Suprapubic skin (tissue), 4 donors: ENCODE data around the gene CNPPD1. TPM values are rescaled to one million over a fixed set of nuclear protein-coding genes. Genes with fewer than 3 reads are reported as not detected.

ENCODE experiments used
- DNase-seq, 2 donors: peaks; one replicate each; pipeline ENCODE4 v3.0.0-alpha.2; 2019; ENCODE audit warnings: low spot score in 2 of 2
- H3K27ac ChIP-seq: fragments of 200-600 bp; sonication (generic); one replicate; pipeline ENCODE4 v1.5.1; 2019
- H3K27me3 ChIP-seq: fragments of 200-600 bp; sonication (generic); one replicate; pipeline ENCODE4 v1.5.1; 2019
- H3K36me3 ChIP-seq: fragments of 200-600 bp; sonication (generic); one replicate; pipeline ENCODE4 v1.5.1; 2019
- H3K4me1 ChIP-seq: fragments of 200-600 bp; sonication (generic); one replicate; pipeline ENCODE4 v1.5.1; 2019
- H3K4me3 ChIP-seq: fragments of 200-600 bp; sonication (generic); one replicate; pipeline ENCODE4 v1.5.1; 2019; ENCODE audit warnings: mild to moderate bottlenecking
- H3K9me3 ChIP-seq: fragments of 200-600 bp; sonication (generic); one replicate; pipeline ENCODE4 v1.5.1; 2019
- CTCF ChIP-seq, 2 donors: fragments of 200-600 bp in 1 of 2; fragments of 450-650 bp in 1 of 2; sonication (generic) in 1 of 2; IDR thresholded peaks; one replicate each; pipeline ENCODE4 v1.5.1; 2016 to 2019; ENCODE audit warnings: antibody characterized with exemption in 2 of 2, mild to moderate bottlenecking in 1 of 2, moderate library complexity in 1 of 2
- EP300 ChIP-seq: sonication (generic); formaldehyde crosslinking; IDR thresholded peaks from one replicate; pipeline ENCODE4 v1.6.1; 2017; ENCODE audit warnings: antibody characterized with exemption
- POLR2A ChIP-seq, 2 donors: fragments of 450-650 bp; IDR thresholded peaks; one replicate each; pipeline ENCODE4 v1.6.1; 2017; ENCODE audit warnings: antibody characterized with exemption in 2 of 2, mild to moderate bottlenecking in 2 of 2, moderate library complexity in 2 of 2
- POLR2AphosphoS5 ChIP-seq, 3 donors: sonication (generic); formaldehyde crosslinking; IDR thresholded peaks; one replicate each; pipeline ENCODE4 v1.6.1; 2017; ENCODE audit warnings: antibody characterized with exemption in 3 of 3
- WGBS: methylation state at CpG from one replicate; pipeline ENCODE4 v1.1.5; 2018; 5-methylcytosine and 5-hydroxymethylcytosine counted together
- total RNA-seq, 4 donors: library from RNA; depleted of rRNA; stranded (reverse); fragments of >200 nt; gene quantifications; one replicate each; pipeline ENCODE4 v1.1.0, GENCODE V29; 2016

The CNPPD1 gene
- total RNA-seq, 4 donors from 2014 or later = 44.9 to 70.3 (median 53.0) TPM

- Histone ChIP-seq H3K4me3 (no peak overlapping the region), H3K27me3 (no peaks in the 10 kb centered on the region), H3K36me3 (peaks cover 57% of the 10 kb centered on the region), H3K9me3 (no peaks in the 10 kb centered on the region), H3K4me1 (peaks cover 35% of the 10 kb centered on the region), H3K27ac (no peak overlapping the region)
- WGBS = 78% methylated on average over 18 of the region's 27 CpGs
- TF ChIP-seq POLR2A (IDR thresholded peaks at IDR 0.05) (no peak), EP300 (no peak), CTCF (IDR thresholded peaks at IDR 0.05) (no peak), POLR2AphosphoS5 (IDR thresholded peaks at IDR 0.05) (no peak)
- DNase-seq = no peak
Observed at GRCh38 chr2:219215871-219216534, 39.3 kb upstream of the CNPPD1 start.

GRCh38 chr2:219214786-219215185 is 38.1 kb upstream of the CNPPD1 start:
- Histone ChIP-seq H3K27ac (no peak overlapping the region), H3K4me3 (no peak overlapping the region), H3K9me3 (no peaks in the 10 kb centered on the region), H3K36me3 (peaks cover 58% of the 10 kb centered on the region), H3K27me3 (no peaks in the 10 kb centered on the region), H3K4me1 (peaks cover 33% of the 10 kb centered on the region)
- no peak for TF ChIP-seq EP300
- TF ChIP-seq POLR2AphosphoS5 (IDR thresholded peaks at IDR 0.05) = no peak
- no peak for TF ChIP-seq POLR2A (IDR thresholded peaks at IDR 0.05)
- no peak for TF ChIP-seq CTCF (IDR thresholded peaks at IDR 0.05)
- WGBS = 93% methylated on average over 6 of the region's 6 CpGs
- DNase-seq = no peak

GRCh38 chr2:219214141-219214540 is 37.4 kb upstream of the CNPPD1 start:
- TF ChIP-seq POLR2A (IDR thresholded peaks at IDR 0.05) = no peak
- TF ChIP-seq POLR2AphosphoS5 (IDR thresholded peaks at IDR 0.05) = no peak
- TF ChIP-seq CTCF (IDR thresholded peaks at IDR 0.05) = no peak
- TF ChIP-seq EP300 = no peak
- no peak overlapping the region for H3K27ac ChIP-seq
- peaks cover 65% of the 10 kb centered on the region for H3K36me3 ChIP-seq
- H3K4me1 ChIP-seq = peaks cover 27% of the 10 kb centered on the region
- 97% methylated on average over 15 of the region's 15 CpGs for WGBS
- H3K4me3 ChIP-seq = no peak overlapping the region
- H3K27me3 ChIP-seq = no peaks in the 10 kb centered on the region
- no peak for DNase-seq
- no peaks in the 10 kb centered on the region for H3K9me3 ChIP-seq

- TF ChIP-seq POLR2AphosphoS5 (IDR thresholded peaks at IDR 0.05) = no peak
- TF ChIP-seq POLR2A (IDR thresholded peaks at IDR 0.05) = no peak
- no peak for TF ChIP-seq EP300
- no peak for TF ChIP-seq CTCF (IDR thresholded peaks at IDR 0.05)
- no peak overlapping the region for H3K27ac ChIP-seq
- peaks cover 70% of the 10 kb centered on the region for H3K36me3 ChIP-seq
- H3K4me1 ChIP-seq = peaks cover 23% of the 10 kb centered on the region
- 95% methylated on average over 10 of the region's 10 CpGs for WGBS
- no peak for DNase-seq
- H3K4me3 ChIP-seq = no peak overlapping the region
- H3K9me3 ChIP-seq = no peaks in the 10 kb centered on the region
- H3K27me3 ChIP-seq = no peaks in the 10 kb centered on the region
Observed at GRCh38 chr2:219213486-219214071, 36.9 kb upstream of the CNPPD1 start.

GRCh38 chr2:219213026-219213415 is 36.3 kb upstream of the CNPPD1 start:
- TF ChIP-seq CTCF (IDR thresholded peaks at IDR 0.05) (no peak), EP300 (no peak), POLR2AphosphoS5 (IDR thresholded peaks at IDR 0.05) (no peak), POLR2A (IDR thresholded peaks at IDR 0.05) (no peak)
- no peak overlapping the region for H3K27ac ChIP-seq
- H3K4me3 ChIP-seq = no peak overlapping the region
- DNase-seq = no peak
- peaks cover 75% of the 10 kb centered on the region for H3K36me3 ChIP-seq
- no peaks in the 10 kb centered on the region for H3K9me3 ChIP-seq
- peaks cover 23% of the 10 kb centered on the region for H3K4me1 ChIP-seq
- H3K27me3 ChIP-seq = no peaks in the 10 kb centered on the region
- 92% methylated on average over 6 of the region's 8 CpGs for WGBS
